ENCODE data around the gene CYTH4.

- no peak for TF ChIP-seq CTCF (IDR thresholded peaks at IDR 0.05)
- TF ChIP-seq POLR2AphosphoS5 (IDR thresholded peaks at IDR 0.05): no peak
These were observed 28.0 kb upstream of the CYTH4 start for GRCh38 chr22:37254209-37254866.

Measured in stomach (tissue), 4 donors.